ACC112 (cell line): ENCODE data around the gene SNRNP200.

ENCODE experiments used
- H2AFZ ChIP-seq: fragments of 200-600 bp; sonication (generic); one replicate; pipeline ENCODE4 v1.6.0; 2017; ENCODE audit warnings: antibody characterized with exemption, low read length; ENCODE audit not compliant: unreplicated experiment
- H3K27ac ChIP-seq: fragments of 200-600 bp; sonication (generic); 2 replicates; pipeline ENCODE4 v1.5.1; 2014; ENCODE audit warnings: low read depth, mild to moderate bottlenecking, antibody characterized with exemption, low read length, moderate library complexity
- H3K27me3 ChIP-seq: fragments of 200-600 bp; sonication (generic); 2 replicates; pipeline ENCODE4 v1.6.1; 2014; ENCODE audit warnings: mild to moderate bottlenecking, antibody characterized with exemption, low read length, moderate library complexity, mixed read lengths; ENCODE audit not compliant: insufficient read depth
- H3K36me3 ChIP-seq: fragments of 200-600 bp; sonication (generic); 2 replicates; pipeline ENCODE4 v1.6.1; 2016; ENCODE audit warnings: mild to moderate bottlenecking, antibody characterized with exemption, low read length, moderate library complexity, mixed read lengths; ENCODE audit not compliant: insufficient read depth
- H3K4me1 ChIP-seq: fragments of 200-600 bp; sonication (generic); one replicate; pipeline ENCODE4 v1.6.1; 2016; ENCODE audit warnings: low read length, mixed read lengths; ENCODE audit not compliant: insufficient read depth, unreplicated experiment, control insufficient read depth
- H3K4me3 ChIP-seq: fragments of 200-600 bp; sonication (generic); 2 replicates; pipeline ENCODE4 v1.5.1; 2014; ENCODE audit warnings: mild to moderate bottlenecking, low read depth, low read length
- H3K79me2 ChIP-seq: fragments of 200-600 bp; sonication (generic); one replicate; pipeline ENCODE4 v1.6.0; 2016; ENCODE audit warnings: low read length; ENCODE audit not compliant: control insufficient read depth, unreplicated experiment, insufficient read depth

The SNRNP200 gene

GRCh38 chr2:96340493-96341414, 35.4 kb upstream of the SNRNP200 start:
- peak overlapping the region; percentile 72 for H3K27ac ChIP-seq
- H3K79me2 ChIP-seq, result peaks cover 54% of the 10 kb centered on the region
- H3K4me3 ChIP-seq, result no peak overlapping the region
- peaks cover 17% of the 10 kb centered on the region; the same call in 1 of the 2 replicates for H3K36me3 ChIP-seq
- no peaks in the 10 kb centered on the region for H3K27me3 ChIP-seq
- no peak overlapping the region for H2AFZ ChIP-seq
- peaks cover 36% of the 10 kb centered on the region for H3K4me1 ChIP-seq

DNA sequence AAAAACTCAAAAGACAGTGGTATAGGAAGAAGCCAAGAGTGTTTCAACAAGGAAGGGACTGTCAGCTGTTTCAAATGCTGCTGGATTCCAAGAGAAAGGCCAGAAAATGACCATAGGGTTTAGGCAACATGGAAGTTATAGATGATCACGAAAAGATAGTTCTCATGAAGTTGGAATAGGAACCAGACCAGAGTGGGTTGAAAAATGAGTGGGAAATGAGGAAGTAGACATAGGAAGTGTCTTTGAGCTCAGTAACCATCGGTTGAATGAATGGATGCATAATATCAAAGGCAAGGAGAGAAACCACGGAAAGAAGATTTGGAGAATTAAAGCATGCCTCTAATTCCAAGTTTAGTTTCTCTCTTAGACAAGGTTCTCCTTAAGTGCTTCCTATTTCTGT, 31.5 kb upstream of the SNRNP200 start:
- H3K27me3 ChIP-seq, result no peaks in the 10 kb centered on the region
- no peak overlapping the region for H2AFZ ChIP-seq
- peaks cover 31% of the 10 kb centered on the region for H3K4me1 ChIP-seq
- H3K36me3 ChIP-seq, result no peaks in the 10 kb centered on the region
- H3K27ac ChIP-seq, result no peak overlapping the region
- H3K79me2 ChIP-seq, result peaks cover 47% of the 10 kb centered on the region
- H3K4me3 ChIP-seq, result peak overlapping the region; percentile 83

DNA sequence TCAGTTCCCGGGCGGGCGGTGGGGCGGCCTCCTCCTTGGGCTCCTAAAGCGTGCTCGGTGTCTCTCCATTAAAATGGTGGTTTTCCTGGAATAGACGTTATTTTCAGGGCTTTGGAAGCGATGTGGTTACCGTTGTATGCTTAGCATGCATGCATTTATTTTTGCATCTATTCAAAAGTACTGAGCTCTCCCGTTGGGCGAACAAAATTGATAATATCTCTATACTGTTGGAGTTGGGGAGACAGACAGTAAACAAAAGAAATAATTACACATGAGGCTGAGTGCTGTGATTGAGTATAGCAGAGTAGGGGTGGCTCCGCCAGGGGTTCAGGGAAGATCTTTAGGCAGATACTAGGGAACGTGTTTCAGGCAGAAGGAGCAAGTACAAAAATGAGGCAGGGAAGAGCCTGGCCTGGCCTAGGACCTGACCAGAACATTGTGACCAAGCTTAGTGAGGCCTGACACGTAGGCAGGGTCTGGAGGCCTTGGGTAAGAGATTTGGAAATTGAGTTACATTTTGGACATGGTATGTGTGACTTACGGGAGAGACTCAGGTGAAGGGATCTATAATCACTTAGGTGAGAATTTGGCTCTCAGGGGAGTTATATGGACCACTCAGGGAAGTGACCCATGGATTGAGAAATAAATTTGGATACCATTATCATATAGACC, 30.9 kb upstream of the SNRNP200 start:
- Histone ChIP-seq H3K4me1 (peaks cover 25% of the 10 kb centered on the region), H3K79me2 (peaks cover 41% of the 10 kb centered on the region), H3K27ac (peak overlapping the region; percentile 32; the same call in 1 of the 2 replicates), H3K27me3 (no peaks in the 10 kb centered on the region), H3K36me3 (no peaks in the 10 kb centered on the region), H2AFZ (peak overlapping the region; percentile 34), H3K4me3 (peak overlapping the region; percentile 83)

DNA sequence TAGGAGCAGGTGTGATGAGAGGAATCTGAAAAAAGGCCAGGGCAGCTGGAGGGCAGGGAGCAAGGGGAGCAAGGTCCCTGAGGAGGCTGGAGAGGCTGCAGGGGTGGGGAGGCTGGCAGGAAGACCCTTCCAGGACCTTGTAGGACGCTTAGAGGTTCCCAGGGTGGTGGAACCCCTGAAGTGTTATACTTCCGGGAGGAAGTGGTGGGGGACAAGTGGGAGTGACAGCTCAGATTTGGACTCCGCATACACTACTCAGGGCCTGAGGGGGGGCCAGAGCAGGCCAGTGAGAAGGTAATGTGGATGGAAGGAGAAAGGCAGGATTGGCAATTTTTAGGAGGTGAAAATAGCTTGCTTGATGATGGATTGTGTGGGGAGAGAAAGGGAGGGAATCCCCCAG, 28.4 kb upstream of the SNRNP200 start:
- no peak overlapping the region for H2AFZ ChIP-seq
- H3K79me2 ChIP-seq, result peaks cover 29% of the 10 kb centered on the region
- H3K36me3 ChIP-seq, result no peaks in the 10 kb centered on the region
- no peak overlapping the region for H3K27ac ChIP-seq
- no peak overlapping the region for H3K4me3 ChIP-seq
- H3K4me1 ChIP-seq, result peaks cover 34% of the 10 kb centered on the region
- no peaks in the 10 kb centered on the region for H3K27me3 ChIP-seq

DNA sequence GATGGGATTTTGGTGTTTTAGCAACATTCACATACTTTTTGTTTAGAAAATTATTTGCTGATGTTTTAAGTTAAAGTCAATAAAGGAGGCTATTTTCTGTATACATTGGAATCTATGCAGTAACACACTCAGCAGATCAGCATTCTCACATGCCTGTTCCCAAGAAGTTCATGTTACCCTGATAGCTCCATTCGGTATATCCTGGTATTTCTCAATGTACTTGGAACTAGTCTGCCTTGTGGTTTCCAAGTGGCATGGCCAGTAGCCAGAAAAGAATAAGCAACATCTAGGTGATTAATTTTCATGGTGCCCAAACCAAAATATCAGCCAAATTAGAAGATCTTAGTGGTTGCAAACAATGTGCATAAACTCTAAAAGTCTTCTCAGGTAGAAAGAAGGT, 25.1 kb upstream of the SNRNP200 start:
- Histone ChIP-seq H3K27me3 (peaks cover 14% of the 10 kb centered on the region), H3K27ac (peak overlapping the region; percentile 66), H3K4me3 (no peak overlapping the region), H3K36me3 (no peaks in the 10 kb centered on the region), H2AFZ (no peak overlapping the region), H3K79me2 (peaks cover 3% of the 10 kb centered on the region), H3K4me1 (peaks cover 23% of the 10 kb centered on the region)

DNA sequence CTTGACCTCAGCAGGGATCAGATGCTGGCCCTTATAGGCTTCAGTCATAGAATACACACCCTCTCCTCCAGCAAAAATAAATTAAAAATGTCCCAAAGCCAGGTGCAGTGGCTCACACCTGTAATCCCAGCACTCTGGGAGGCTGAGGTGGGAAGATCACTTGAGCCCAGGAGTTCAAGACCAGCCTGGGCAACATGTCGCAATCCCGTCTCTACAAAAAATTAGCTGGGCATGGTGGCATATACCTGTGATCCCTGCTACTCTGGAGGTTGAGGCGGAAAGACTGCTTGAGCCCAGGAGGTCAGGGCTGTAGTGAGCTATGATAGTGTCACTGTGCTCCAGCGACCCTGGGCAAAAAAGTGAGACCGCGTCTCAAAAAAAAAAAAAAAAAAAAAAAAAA, 24.5 kb upstream of the SNRNP200 start:
- Histone ChIP-seq H3K27me3 (peaks cover 19% of the 10 kb centered on the region), H3K4me3 (no peak overlapping the region), H2AFZ (no peak overlapping the region), H3K4me1 (peaks cover 23% of the 10 kb centered on the region), H3K79me2 (peaks cover 3% of the 10 kb centered on the region), H3K36me3 (no peaks in the 10 kb centered on the region), H3K27ac (peak overlapping the region; percentile 66)

- Histone ChIP-seq H2AFZ (no peak overlapping the region), H3K79me2 (peaks cover under 1% of the 10 kb centered on the region), H3K4me3 (no peak overlapping the region), H3K27me3 (peaks cover 23% of the 10 kb centered on the region), H3K36me3 (no peaks in the 10 kb centered on the region), H3K27ac (peak overlapping the region; percentile 66), H3K4me1 (peaks cover 20% of the 10 kb centered on the region)
These were observed 24.1 kb upstream of the SNRNP200 start for GRCh38 chr2:96329456-96329855.

DNA sequence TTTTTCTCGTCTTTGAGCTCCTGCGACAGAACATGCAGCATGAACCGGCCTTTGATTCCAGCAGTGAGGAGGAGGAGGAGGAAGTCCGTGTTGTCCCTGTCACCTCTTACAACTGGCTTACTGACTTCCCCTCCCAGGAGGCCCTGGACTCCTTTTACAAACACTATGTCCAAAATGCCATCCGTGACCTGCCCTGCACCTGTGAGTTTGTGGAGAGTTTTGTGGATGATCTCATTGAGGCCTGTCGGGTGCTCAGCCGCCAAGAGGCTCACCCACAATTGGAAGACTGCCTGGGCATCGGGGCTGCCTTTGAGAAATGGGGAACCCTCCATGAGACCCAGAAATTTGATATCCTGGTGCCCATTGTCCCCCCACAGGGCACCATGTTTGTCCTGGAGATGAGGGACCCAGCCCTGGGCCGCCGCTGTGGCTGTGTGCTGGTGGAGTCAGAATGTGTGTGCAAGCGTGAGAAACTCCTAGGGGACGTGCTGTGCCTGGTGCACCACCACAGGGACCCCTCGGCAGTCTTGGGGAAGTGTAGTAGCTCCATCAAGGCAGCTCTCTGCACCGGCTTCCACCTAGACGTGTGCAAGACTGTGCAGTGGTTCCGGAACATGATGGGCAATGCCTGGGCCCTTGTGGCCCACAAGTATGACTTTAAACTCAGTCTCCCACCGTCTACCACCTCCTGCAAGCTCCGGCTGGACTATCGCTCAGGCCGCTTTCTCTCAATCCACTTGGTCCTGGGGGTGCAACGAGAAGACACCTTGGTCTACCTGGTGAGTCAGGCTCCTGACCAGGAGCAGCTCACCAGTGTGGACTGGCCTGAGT, 21.9 kb upstream of the SNRNP200 start:
- H3K79me2 ChIP-seq, result no peaks in the 10 kb centered on the region
- H3K4me3 ChIP-seq, result no peak overlapping the region
- H3K36me3 ChIP-seq, result no peaks in the 10 kb centered on the region

DNA sequence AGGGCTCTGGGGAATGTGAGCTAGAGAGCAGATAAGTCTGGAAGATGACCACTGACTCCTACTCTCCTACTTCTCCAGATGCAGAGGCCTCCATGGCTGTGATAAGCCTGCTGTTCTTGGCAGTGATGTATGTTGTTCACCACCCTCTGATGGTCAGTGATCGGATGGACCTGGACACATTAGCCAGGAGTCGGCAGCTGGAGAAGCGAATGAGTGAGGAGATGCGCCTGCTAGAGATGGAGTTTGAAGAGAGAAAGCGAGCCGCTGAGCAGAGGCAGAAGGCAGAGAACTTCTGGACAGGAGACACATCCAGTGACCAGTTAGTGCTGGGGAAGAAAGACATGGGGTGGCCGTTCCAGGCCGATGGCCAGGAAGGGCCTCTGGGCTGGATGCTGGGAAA, 21.2 kb upstream of the SNRNP200 start:
- peaks cover 39% of the 10 kb centered on the region for H3K27me3 ChIP-seq
- H2AFZ ChIP-seq, result no peak overlapping the region
- H3K27ac ChIP-seq, result no peak overlapping the region
- H3K4me3 ChIP-seq, result no peak overlapping the region
- H3K79me2 ChIP-seq, result no peaks in the 10 kb centered on the region
- H3K4me1 ChIP-seq, result peaks cover 19% of the 10 kb centered on the region
- H3K36me3 ChIP-seq, result no peaks in the 10 kb centered on the region

More for the DNA sequence above, 21.9 kb upstream of the SNRNP200 start:
- H3K4me1 ChIP-seq, result peaks cover 19% of the 10 kb centered on the region
- H3K27ac ChIP-seq, result no peak overlapping the region
- peaks cover 39% of the 10 kb centered on the region for H3K27me3 ChIP-seq
- H2AFZ ChIP-seq, result no peak overlapping the region

GRCh38 chr2:96325884-96326255, 20.5 kb upstream of the SNRNP200 start:
- Histone ChIP-seq H3K4me3 (peak overlapping the region; percentile 47), H3K36me3 (no peaks in the 10 kb centered on the region), H3K27me3 (peaks cover 39% of the 10 kb centered on the region), H3K79me2 (no peaks in the 10 kb centered on the region), H3K27ac (no peak overlapping the region), H3K4me1 (peaks cover 19% of the 10 kb centered on the region), H2AFZ (no peak overlapping the region)
